Stomach (tissue), 9 donors: Measurements from ENCODE around the gene CLEC4A. TPM values are rescaled to one million over a fixed set of nuclear protein-coding genes. Genes with fewer than 3 reads are reported as not detected.
"Not testable (repeated sequence)": the region's sequence is repeated elsewhere in the genome, so short reads cannot be mapped to it uniquely, and the experiment has no call there.

Experiments
- DNase-seq, 2 donors: peaks; one replicate each; pipeline versions ENCODE4 v3.0.0 to v3.0.0-alpha.2; 2013 to 2019
- H3K27ac ChIP-seq, 5 donors: fragments of 200-600 bp in 4 of 5; sonication (generic) in 4 of 5; one replicate each; pipeline ENCODE4 v1.5.1; 2013 to 2019; ENCODE audit warnings: mild to moderate bottlenecking in 1 of 5, moderate library complexity in 1 of 5
- H3K27me3 ChIP-seq, 3 donors: fragments of 200-600 bp; sonication (generic); one replicate each; pipeline ENCODE4 v1.5.1; 2017 to 2019; ENCODE audit warnings: mixed run types in 1 of 3
- H3K36me3 ChIP-seq, 4 donors: fragments of 200-600 bp; sonication (generic); 1 replicate in 3 of 4; 2 replicates in 1 of 4; pipeline ENCODE4 v1.5.1; 2016 to 2019
- H3K4me1 ChIP-seq, 4 donors: fragments of 200-600 bp; sonication (generic); one replicate each; pipeline ENCODE4 v1.5.1; 2016 to 2019
- H3K4me3 ChIP-seq, 4 donors: fragments of 200-600 bp; sonication (generic) in 3 of 4; one replicate each; pipeline ENCODE4 v1.5.1; 2016 to 2019; ENCODE audit warnings: mild to moderate bottlenecking in 1 of 4
- H3K9me3 ChIP-seq, 4 donors: fragments of 200-600 bp; sonication (generic); one replicate each; pipeline ENCODE4 v1.5.1; 2016 to 2019
- EP300 ChIP-seq: sonication (generic); formaldehyde crosslinking; IDR thresholded peaks from one replicate; pipeline ENCODE4 v1.6.1; 2017; ENCODE audit warnings: antibody characterized with exemption
- POLR2A ChIP-seq, 4 donors: fragments of 450-650 bp; IDR thresholded peaks; one replicate each; pipeline ENCODE4 v1.6.1; 2016; ENCODE audit warnings: antibody characterized with exemption in 4 of 4, control low read depth in 2 of 4, mild to moderate bottlenecking in 1 of 4, moderate library complexity in 1 of 4
- POLR2AphosphoS5 ChIP-seq, 3 donors: sonication (generic); formaldehyde crosslinking; IDR thresholded peaks; one replicate each; pipeline ENCODE4 v1.6.1; 2016; ENCODE audit warnings: antibody characterized with exemption in 3 of 3
- WGBS, 5 donors: extraction: QIAGEN DNeasy Blood & Tissue Kit in 3 of 5; methylation state at CpG; one replicate each; pipeline versions ENCODE4 v1.1.5 to v1.1.7; 2013 to 2018; 5-methylcytosine and 5-hydroxymethylcytosine counted together
- intact Hi-C: fragments of 100-400 bp; cut with DNase I; formaldehyde crosslinking; loops from one replicate; pipeline ENCODE4 v1.15.1; 2023; ENCODE audit warnings: low total_unique reads
- polyA plus RNA-seq, 3 donors: library from polyadenylated mRNA; stranded (reverse); fragments of 200-250 nt; gene quantifications; one replicate each; pipeline ENCODE4 v1.2.3, GENCODE V29; 2013
- total RNA-seq, 5 donors: library from RNA; depleted of rRNA; stranded (reverse); fragments of >200 nt; gene quantifications; one replicate each; pipeline versions ENCODE4 v1.1.0 to v1.2.3, GENCODE V29; 2014 to 2016
- TF ChIP-seq, protein P1 (sequence below), 7 experiments: fragments of 450-650 bp in 4 of 7; fragments of 200-600 bp in 3 of 7; sonication (generic) in 3 of 7; IDR thresholded peaks; one replicate each; pipeline ENCODE4 v1.5.1; 2016 to 2019; ENCODE audit warnings: antibody characterized with exemption in 7 of 7, control low read depth in 2 of 7, mild to moderate bottlenecking in 1 of 7
- donor health status: healthy with polysubstance abuse.
- donor health status: Bipolar disorder and iron deficiency.
- donor health status: healthy.

The CLEC4A gene
- total and polyA plus RNA-seq, 8 donors: 2.2 to 2.9 (median 2.6) TPM; not detected in 4

DNA sequence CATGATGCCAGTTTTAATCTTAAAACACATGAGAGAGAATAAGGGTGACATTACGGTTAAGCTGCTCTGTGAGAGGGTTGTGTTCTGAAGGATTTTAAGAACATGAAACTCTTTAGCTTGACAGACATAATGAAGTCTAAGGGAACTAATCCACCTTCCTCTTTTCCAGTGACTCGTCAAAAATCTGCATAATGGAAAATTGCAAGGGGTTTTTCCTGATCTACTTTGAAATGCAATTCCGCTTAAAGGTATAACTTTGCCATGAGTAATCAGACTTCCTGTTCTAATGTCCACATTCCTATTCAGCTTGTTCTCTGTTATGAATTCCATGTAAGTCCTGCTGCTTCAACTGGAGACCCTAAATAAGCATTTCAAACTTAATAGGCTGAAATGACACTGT lies 33.4 kb downstream of the CLEC4A start, which contains the start of gene ZNF705A:
Gene ZNF705A, plus strand, starts transcription at position 171 of the 400 bp plus-strand sequence. CDS start 15,611 bp downstream, outside the sequence.
- WGBS, 5 donors: 41 to 61% (median 45%) methylated on average over 3 of the region's 3 CpGs
- peak in 1 of 2 donors; percentile 20 for DNase-seq
- H3K27ac ChIP-seq: peak within 1 kb of the TSS in 2 of 5 donors; percentile 14 to 63
- no peaks in the 10 kb centered on the region for H3K9me3 ChIP-seq
- intact Hi-C loops: no loop called here
- no peaks in the 10 kb centered on the region for H3K4me1 ChIP-seq
- TF ChIP-seq POLR2AphosphoS5 (IDR thresholded peaks at IDR 0.05) (no peak), EP300 (no peak), POLR2A (IDR thresholded peaks at IDR 0.05) (no peak)
- TF ChIP-seq, protein P1, sequence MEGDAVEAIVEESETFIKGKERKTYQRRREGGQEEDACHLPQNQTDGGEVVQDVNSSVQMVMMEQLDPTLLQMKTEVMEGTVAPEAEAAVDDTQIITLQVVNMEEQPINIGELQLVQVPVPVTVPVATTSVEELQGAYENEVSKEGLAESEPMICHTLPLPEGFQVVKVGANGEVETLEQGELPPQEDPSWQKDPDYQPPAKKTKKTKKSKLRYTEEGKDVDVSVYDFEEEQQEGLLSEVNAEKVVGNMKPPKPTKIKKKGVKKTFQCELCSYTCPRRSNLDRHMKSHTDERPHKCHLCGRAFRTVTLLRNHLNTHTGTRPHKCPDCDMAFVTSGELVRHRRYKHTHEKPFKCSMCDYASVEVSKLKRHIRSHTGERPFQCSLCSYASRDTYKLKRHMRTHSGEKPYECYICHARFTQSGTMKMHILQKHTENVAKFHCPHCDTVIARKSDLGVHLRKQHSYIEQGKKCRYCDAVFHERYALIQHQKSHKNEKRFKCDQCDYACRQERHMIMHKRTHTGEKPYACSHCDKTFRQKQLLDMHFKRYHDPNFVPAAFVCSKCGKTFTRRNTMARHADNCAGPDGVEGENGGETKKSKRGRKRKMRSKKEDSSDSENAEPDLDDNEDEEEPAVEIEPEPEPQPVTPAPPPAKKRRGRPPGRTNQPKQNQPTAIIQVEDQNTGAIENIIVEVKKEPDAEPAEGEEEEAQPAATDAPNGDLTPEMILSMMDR (IDR thresholded peaks at IDR 0.05): no peak
- H3K27me3 ChIP-seq: no peaks in the 10 kb centered on the region
- no peak within 1 kb of the TSS for H3K4me3 ChIP-seq
- H3K36me3 ChIP-seq: no peaks in the 10 kb centered on the region

DNA sequence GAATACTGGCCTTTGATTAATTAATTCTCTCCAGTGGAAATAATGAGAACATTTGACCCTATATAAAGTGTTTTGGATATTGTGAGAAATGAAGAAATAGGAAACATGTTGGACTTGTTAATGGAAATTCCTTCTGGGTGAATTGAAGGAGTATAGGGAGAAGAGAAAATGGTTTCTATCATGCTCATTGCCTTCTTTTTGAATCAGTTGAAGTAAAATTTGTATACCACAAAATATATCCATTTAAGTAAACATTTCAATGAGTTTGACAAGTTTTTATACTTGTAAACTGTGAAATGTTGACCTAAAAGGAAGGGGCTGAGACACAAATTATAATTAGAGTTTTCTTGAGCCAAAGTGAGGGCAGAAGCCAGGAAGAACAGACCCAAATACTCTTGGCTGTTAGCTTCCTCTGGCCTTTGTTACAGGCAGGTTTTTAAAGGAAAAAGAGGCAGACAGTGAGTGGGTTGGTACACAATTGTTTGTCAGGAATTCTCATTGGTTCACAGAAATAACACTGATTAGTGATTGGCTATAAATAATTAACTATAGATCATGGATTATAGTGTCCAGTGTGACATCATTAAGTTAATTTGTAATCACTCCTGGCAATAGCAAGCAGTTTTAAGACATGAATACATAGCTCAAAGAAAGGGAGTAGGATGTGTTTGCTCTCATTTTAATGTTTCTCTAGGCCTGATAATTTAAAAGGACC lies 34.2 kb downstream of the CLEC4A start:
- Histone ChIP-seq H3K36me3 (no peaks in the 10 kb centered on the region), H3K27ac (peak overlapping the region in 2 of 5 donors; percentile 14 to 63), H3K4me1 (no peaks in the 10 kb centered on the region), H3K27me3 (no peaks in the 10 kb centered on the region), H3K9me3 (no peaks in the 10 kb centered on the region), H3K4me3 (no peak overlapping the region)
- TF ChIP-seq, protein P1 (IDR thresholded peaks at IDR 0.05): no peak
- TF ChIP-seq POLR2A (IDR thresholded peaks at IDR 0.05): no peak
- no peak for TF ChIP-seq EP300
- TF ChIP-seq POLR2AphosphoS5 (IDR thresholded peaks at IDR 0.05): no peak
- intact Hi-C loops: no loop called here
- DNase-seq: no peak

DNA sequence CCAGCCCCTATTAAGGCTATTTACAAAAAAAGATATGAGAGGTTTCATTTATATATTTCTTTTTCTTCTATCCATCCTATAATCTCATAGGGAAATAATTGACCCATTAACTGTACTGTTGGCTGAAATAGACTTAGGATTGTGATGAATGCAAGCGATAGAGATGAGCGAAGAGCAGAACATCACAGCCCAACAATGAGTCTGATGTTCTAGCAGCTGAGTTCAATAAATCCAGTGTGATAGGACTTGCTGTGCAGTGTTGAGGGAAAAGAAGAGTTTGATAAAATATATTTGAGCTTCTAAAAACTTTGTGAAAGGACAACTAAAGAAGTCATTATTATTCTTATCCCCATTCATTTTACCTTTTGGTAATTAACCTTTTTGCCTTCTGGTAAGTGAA lies 49.5 kb downstream of the CLEC4A start:
- H3K4me3 ChIP-seq, DNase-seq, intact Hi-C loops, H3K4me1 ChIP-seq, H3K36me3 ChIP-seq, H3K27me3 ChIP-seq, H3K9me3 ChIP-seq, H3K27ac ChIP-seq: not testable (repeated sequence)
- 91 to 99% (median 95%) methylated on average over 2 of the region's 2 CpGs for WGBS, 5 donors

DNA sequence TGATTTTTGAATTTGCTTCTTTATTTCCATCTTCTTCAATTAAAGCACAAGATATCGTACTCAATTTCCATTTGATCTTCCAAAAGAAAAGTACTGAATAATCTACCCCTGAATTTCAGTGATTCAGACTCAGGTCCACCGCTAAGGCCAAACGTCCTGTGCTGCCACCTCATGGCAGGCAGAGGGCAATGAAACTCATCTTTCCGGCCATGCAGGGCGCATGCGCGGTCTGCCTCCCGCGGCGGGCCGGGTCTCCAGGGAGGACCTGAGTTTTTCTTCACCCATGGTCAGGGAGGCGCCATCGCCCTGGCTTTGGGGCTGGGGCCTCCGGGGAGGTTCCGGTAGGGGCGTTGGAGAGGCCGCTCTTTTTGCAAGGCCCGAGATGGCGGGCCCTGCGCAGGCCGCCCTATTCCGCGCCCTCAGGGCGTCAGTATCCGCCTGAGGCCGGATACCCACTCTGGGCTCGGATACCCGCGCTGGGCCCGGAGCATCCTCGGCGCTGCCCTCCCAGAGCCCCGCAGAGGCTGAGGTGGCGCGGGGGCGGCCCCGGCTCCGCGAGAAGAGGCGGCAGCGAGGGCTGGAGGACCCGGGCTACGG lies 56.7 kb downstream of the CLEC4A start:
- H3K36me3 ChIP-seq, intact Hi-C loops, H3K4me1 ChIP-seq, H3K27me3 ChIP-seq, H3K9me3 ChIP-seq: not testable (repeated sequence)
- peak overlapping the region; percentile 64 to 91 (median 81) for H3K27ac ChIP-seq
- peak; percentile 56 to 90 for DNase-seq
- H3K4me3 ChIP-seq: peak overlapping the region; percentile 63 to 77 (median 72)
- WGBS, 5 donors: 0 to 1% (median 0%) methylated on average over 8 to 43 of the region's 43 CpGs
- TF ChIP-seq, protein P1 (IDR thresholded peaks at IDR 0.05): peak in 4 of 7 experiments; percentile 19 to 66 (median 64)
- TF ChIP-seq POLR2AphosphoS5 (IDR thresholded peaks at IDR 0.05): peak in 1 of 3 donors; percentile 55

DNA sequence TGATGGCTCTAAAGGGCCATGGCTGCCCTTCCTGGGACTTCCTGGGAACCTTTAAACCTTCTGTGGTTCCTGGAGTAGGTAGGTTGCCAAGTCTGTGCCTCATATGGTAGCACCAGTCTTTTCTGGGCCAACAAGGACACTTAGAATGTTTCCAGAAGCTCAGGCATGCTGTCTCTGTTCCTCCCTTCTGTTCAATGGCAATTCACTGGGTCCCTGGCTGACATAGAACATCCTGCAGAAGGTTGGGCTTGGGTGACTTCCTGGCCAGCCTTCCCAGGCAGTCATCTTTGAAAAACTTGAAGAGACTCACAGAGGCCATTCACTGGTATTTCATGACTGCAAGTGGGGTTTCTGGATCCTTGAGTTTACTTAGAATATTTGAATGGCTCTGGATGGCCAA lies 57.9 kb downstream of the CLEC4A start:
- DNase-seq, H3K36me3 ChIP-seq, H3K9me3 ChIP-seq, H3K27me3 ChIP-seq, H3K4me3 ChIP-seq, intact Hi-C loops, H3K27ac ChIP-seq, H3K4me1 ChIP-seq: not testable (repeated sequence)

DNA sequence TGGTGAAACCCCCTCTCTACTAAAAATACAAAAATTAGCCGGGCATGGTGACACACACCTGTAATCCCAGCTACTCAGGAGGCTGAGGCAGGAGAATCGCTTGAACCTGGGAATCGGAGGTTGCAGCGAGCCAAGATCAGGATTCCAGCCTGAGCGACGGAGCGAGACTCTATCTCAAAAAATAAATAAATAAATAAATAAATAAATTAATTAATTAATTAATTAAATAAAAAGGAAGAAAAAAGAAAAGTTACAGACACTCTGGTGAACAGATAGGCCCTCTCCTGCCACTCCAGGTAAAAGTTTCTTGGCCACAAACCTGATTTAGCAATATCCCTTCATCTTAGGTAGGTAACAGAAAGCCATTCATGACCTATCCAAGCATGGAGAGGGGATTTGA lies 59.5 kb downstream of the CLEC4A start:
- H3K27me3 ChIP-seq, intact Hi-C loops, H3K36me3 ChIP-seq, H3K9me3 ChIP-seq, DNase-seq, H3K27ac ChIP-seq, H3K4me1 ChIP-seq, H3K4me3 ChIP-seq: not testable (repeated sequence)
- 95 to 99% (median 98%) methylated on average over 7 of the region's 7 CpGs for WGBS, 5 donors

DNA sequence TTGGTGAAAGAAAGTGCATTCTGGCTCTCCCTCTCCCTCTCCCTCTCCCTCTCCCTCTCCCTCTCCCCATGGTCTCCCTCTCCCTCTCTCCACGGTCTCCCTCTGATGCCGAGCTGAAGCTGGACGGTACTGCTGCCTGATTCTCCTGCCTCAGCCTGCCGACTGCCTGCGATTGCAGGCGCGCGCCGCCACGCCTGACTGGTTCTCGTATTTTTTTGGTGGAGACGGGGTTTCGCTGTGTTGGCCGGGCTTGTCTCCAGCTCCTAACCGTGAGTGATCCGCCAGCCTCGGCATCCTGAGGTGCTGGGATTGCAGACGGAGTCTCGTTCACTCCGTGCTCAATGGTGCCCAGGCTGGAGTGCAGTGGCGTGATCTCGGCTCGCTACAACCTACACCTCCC lies 59.9 kb downstream of the CLEC4A start:
- H3K4me1 ChIP-seq, DNase-seq, intact Hi-C loops, H3K4me3 ChIP-seq, H3K9me3 ChIP-seq, H3K27ac ChIP-seq, H3K27me3 ChIP-seq, H3K36me3 ChIP-seq: not testable (repeated sequence)
- 95 to 99% (median 97%) methylated on average over 17 to 22 of the region's 23 CpGs for WGBS, 5 donors

DNA sequence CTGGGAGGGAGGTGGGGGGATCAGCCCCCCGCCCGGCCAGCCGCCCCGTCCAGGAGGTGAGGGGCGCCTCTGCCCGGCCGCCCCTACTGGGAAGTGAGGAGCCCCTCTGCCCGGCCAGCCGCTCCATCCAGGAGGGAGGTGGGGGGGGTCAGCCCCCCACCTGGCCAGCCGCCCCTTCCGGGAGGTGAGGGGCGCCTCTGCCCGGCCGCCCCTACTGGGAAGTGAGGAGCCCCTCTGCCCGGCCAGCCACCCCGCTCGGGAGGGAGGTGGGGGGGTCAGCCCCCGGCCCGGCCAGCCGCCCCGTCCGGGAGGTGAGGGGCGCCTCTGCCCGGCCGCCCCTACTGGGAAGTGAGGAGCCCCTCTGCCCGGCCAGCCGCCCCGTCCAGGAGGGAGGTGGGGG lies 60.8 kb downstream of the CLEC4A start:
- H3K27me3 ChIP-seq, intact Hi-C loops, H3K9me3 ChIP-seq, DNase-seq, H3K4me1 ChIP-seq, H3K4me3 ChIP-seq, H3K36me3 ChIP-seq, H3K27ac ChIP-seq: not testable (repeated sequence)
- WGBS, 5 donors: 96 to 100% (median 96%) methylated on average over 9 to 19 of the region's 28 CpGs; no CpG with 5 or more reads in 2 of the 5 donors
